ENCODE data around the gene RIMBP2. TPM values are rescaled to one million over a fixed set of nuclear protein-coding genes. Genes with fewer than 3 reads are reported as not detected.

Gene RIMBP2
- total RNA-seq, 5 donors from 2014 or later (not counting 1 experiment from before 2014, with no cell fraction given): 0.10 to 0.38 TPM; not detected in 3

GRCh38 chr12:130619385-130620001, 96.6 kb downstream of the RIMBP2 start:
- Histone ChIP-seq H3K4me1 (ENCODE audit: control insufficient read depth in 1 of 2, extremely low read depth in 1 of 2, insufficient read depth in 2 of 2, low read length in 2 of 2) (no peaks in the 10 kb centered on the region), H3K4me3 (ENCODE audit: control insufficient read depth in 1 of 2, extremely low read depth in 1 of 2, low read length in 1 of 2) (no peak overlapping the region), H3K9me3 (no peaks in the 10 kb centered on the region), H3K36me3 (ENCODE audit: control insufficient read depth in 2 of 2, extremely low read depth in 1 of 2, insufficient read depth in 1 of 2, low read length in 1 of 2) (no peaks in the 10 kb centered on the region), H3K27ac (ENCODE audit: low read length) (no peak overlapping the region), H3K27me3 (replicated peaks in 1 of 2; ENCODE audit: control insufficient read depth in 2 of 2, extremely low read depth in 1 of 2, insufficient read depth in 2 of 2, low read length in 1 of 2) (peaks cover 0 to 2% of the 10 kb centered on the region in 2 experiments)
- Mint-ChIP-seq H3K27me3 (peaks cover 1 to 4% of the 10 kb centered on the region in 2 donors), H3K4me1 (no peaks in the 10 kb centered on the region), H3K4me3 (no peak overlapping the region), H3K36me3 (no peaks in the 10 kb centered on the region), H3K27ac (no peak overlapping the region), H3K9me3 (no peaks in the 10 kb centered on the region)
- ChIA-PET POLR2A (no interaction called here), CTCF (no interaction called here)
- DNase-seq (no peak), ATAC-seq (replicated peaks in 1 of 4) (no peak)
- 78% methylated on average over 15 of the region's 16 CpGs for WGBS (ENCODE audit: insufficient coverage)

- DNase-seq (no peak), ATAC-seq (replicated peaks in 1 of 4) (no peak)
- no peaks in the 10 kb centered on the region for H3K36me3 ChIP-seq (ENCODE audit: control insufficient read depth in 2 of 2, extremely low read depth in 1 of 2, insufficient read depth in 1 of 2, low read length in 1 of 2)
- ChIA-PET POLR2A (no interaction called here), CTCF (no interaction called here)
- Mint-ChIP-seq H3K36me3 (no peaks in the 10 kb centered on the region), H3K27ac (no peak overlapping the region), H3K27me3 (peaks cover 0 to 1% of the 10 kb centered on the region in 2 donors), H3K9me3 (no peaks in the 10 kb centered on the region), H3K4me1 (no peaks in the 10 kb centered on the region), H3K4me3 (no peak overlapping the region)
- H3K4me1 ChIP-seq (ENCODE audit: control insufficient read depth in 1 of 2, extremely low read depth in 1 of 2, insufficient read depth in 2 of 2, low read length in 2 of 2): no peaks in the 10 kb centered on the region
- 50% methylated on average over 2 of the region's 4 CpGs for WGBS (ENCODE audit: insufficient coverage)
- no peak overlapping the region for H3K27ac ChIP-seq (ENCODE audit: low read length)
- H3K4me3 ChIP-seq (ENCODE audit: control insufficient read depth in 1 of 2, extremely low read depth in 1 of 2, low read length in 1 of 2): no peak overlapping the region
- no peaks in the 10 kb centered on the region for H3K9me3 ChIP-seq
- H3K27me3 ChIP-seq (replicated peaks in 1 of 2; ENCODE audit: control insufficient read depth in 2 of 2, extremely low read depth in 1 of 2, insufficient read depth in 2 of 2, low read length in 1 of 2): peaks cover 0 to 2% of the 10 kb centered on the region in 2 experiments
These were observed 98.9 kb downstream of the RIMBP2 start for GRCh38 chr12:130617219-130617618.

- no peak overlapping the region for H3K4me3 ChIP-seq (ENCODE audit: control insufficient read depth in 1 of 2, extremely low read depth in 1 of 2, low read length in 1 of 2)
- no peaks in the 10 kb centered on the region for H3K36me3 Mint-ChIP-seq
- ATAC-seq (replicated peaks in 1 of 4) (no peak), DNase-seq (no peak)
- H3K27me3 ChIP-seq (replicated peaks in 1 of 2; ENCODE audit: control insufficient read depth in 2 of 2, extremely low read depth in 1 of 2, insufficient read depth in 2 of 2, low read length in 1 of 2): peaks cover 0 to 2% of the 10 kb centered on the region in 2 experiments
- ChIA-PET CTCF (no interaction called here), POLR2A (no interaction called here)
- H3K4me3 Mint-ChIP-seq: no peak overlapping the region
- no peaks in the 10 kb centered on the region for H3K4me1 ChIP-seq (ENCODE audit: control insufficient read depth in 1 of 2, extremely low read depth in 1 of 2, insufficient read depth in 2 of 2, low read length in 2 of 2)
- H3K27me3 Mint-ChIP-seq: peaks cover 0 to 1% of the 10 kb centered on the region in 2 donors
- no peaks in the 10 kb centered on the region for H3K9me3 ChIP-seq
- WGBS (ENCODE audit: insufficient coverage): 86% methylated on average over 16 of the region's 16 CpGs
- no peak overlapping the region for H3K27ac Mint-ChIP-seq
- no peaks in the 10 kb centered on the region for H3K36me3 ChIP-seq (ENCODE audit: control insufficient read depth in 2 of 2, extremely low read depth in 1 of 2, insufficient read depth in 1 of 2, low read length in 1 of 2)
- H3K27ac ChIP-seq (ENCODE audit: low read length): no peak overlapping the region
- no peaks in the 10 kb centered on the region for H3K4me1 Mint-ChIP-seq
- H3K9me3 Mint-ChIP-seq: no peaks in the 10 kb centered on the region
These were observed 100.2 kb downstream of the RIMBP2 start for GRCh38 chr12:130615861-130616345.

- Histone ChIP-seq H3K9me3 (no peaks in the 10 kb centered on the region), H3K4me3 (ENCODE audit: control insufficient read depth in 1 of 2, extremely low read depth in 1 of 2, low read length in 1 of 2) (no peak overlapping the region), H3K4me1 (ENCODE audit: control insufficient read depth in 1 of 2, extremely low read depth in 1 of 2, insufficient read depth in 2 of 2, low read length in 2 of 2) (no peaks in the 10 kb centered on the region), H3K27ac (ENCODE audit: low read length) (no peak overlapping the region), H3K36me3 (ENCODE audit: control insufficient read depth in 2 of 2, extremely low read depth in 1 of 2, insufficient read depth in 1 of 2, low read length in 1 of 2) (no peaks in the 10 kb centered on the region), H3K27me3 (replicated peaks in 1 of 2; ENCODE audit: control insufficient read depth in 2 of 2, extremely low read depth in 1 of 2, insufficient read depth in 2 of 2, low read length in 1 of 2) (peaks cover 0 to 2% of the 10 kb centered on the region in 2 experiments)
- ATAC-seq (replicated peaks in 1 of 4): no peak
- H3K27ac Mint-ChIP-seq: no peak overlapping the region
- peaks cover 0 to 1% of the 10 kb centered on the region in 2 donors for H3K27me3 Mint-ChIP-seq
- H3K36me3 Mint-ChIP-seq: no peaks in the 10 kb centered on the region
- CTCF ChIA-PET: no interaction called here
- H3K4me3 Mint-ChIP-seq: no peak overlapping the region
- WGBS (ENCODE audit: insufficient coverage): 100% methylated on average over 1 of the region's 5 CpGs
- H3K4me1 Mint-ChIP-seq: no peaks in the 10 kb centered on the region
- DNase-seq: no peak
- POLR2A ChIA-PET: no interaction called here
- H3K9me3 Mint-ChIP-seq: no peaks in the 10 kb centered on the region
These were observed 101.6 kb downstream of the RIMBP2 start for GRCh38 chr12:130614530-130614905.

- DNase-seq: no peak
- no peak for ATAC-seq (replicated peaks in 1 of 4)
- 95% methylated on average over 8 of the region's 14 CpGs for WGBS (ENCODE audit: insufficient coverage)
- Mint-ChIP-seq H3K9me3 (no peaks in the 10 kb centered on the region), H3K4me3 (no peak overlapping the region), H3K4me1 (no peaks in the 10 kb centered on the region), H3K27ac (no peak overlapping the region), H3K36me3 (no peaks in the 10 kb centered on the region), H3K27me3 (peaks cover 0 to 1% of the 10 kb centered on the region in 2 donors)
- Histone ChIP-seq H3K36me3 (ENCODE audit: control insufficient read depth in 2 of 2, extremely low read depth in 1 of 2, insufficient read depth in 1 of 2, low read length in 1 of 2) (no peaks in the 10 kb centered on the region), H3K4me3 (ENCODE audit: control insufficient read depth in 1 of 2, extremely low read depth in 1 of 2, low read length in 1 of 2) (no peak overlapping the region), H3K9me3 (no peaks in the 10 kb centered on the region), H3K4me1 (ENCODE audit: control insufficient read depth in 1 of 2, extremely low read depth in 1 of 2, insufficient read depth in 2 of 2, low read length in 2 of 2) (no peaks in the 10 kb centered on the region), H3K27me3 (replicated peaks in 1 of 2; ENCODE audit: control insufficient read depth in 2 of 2, extremely low read depth in 1 of 2, insufficient read depth in 2 of 2, low read length in 1 of 2) (peaks cover 0 to 4% of the 10 kb centered on the region in 2 experiments), H3K27ac (ENCODE audit: low read length) (no peak overlapping the region)
- CTCF ChIA-PET: no interaction called here
- POLR2A ChIA-PET: no interaction called here
These were observed 102.1 kb downstream of the RIMBP2 start for GRCh38 chr12:130613831-130614529.

DNA sequence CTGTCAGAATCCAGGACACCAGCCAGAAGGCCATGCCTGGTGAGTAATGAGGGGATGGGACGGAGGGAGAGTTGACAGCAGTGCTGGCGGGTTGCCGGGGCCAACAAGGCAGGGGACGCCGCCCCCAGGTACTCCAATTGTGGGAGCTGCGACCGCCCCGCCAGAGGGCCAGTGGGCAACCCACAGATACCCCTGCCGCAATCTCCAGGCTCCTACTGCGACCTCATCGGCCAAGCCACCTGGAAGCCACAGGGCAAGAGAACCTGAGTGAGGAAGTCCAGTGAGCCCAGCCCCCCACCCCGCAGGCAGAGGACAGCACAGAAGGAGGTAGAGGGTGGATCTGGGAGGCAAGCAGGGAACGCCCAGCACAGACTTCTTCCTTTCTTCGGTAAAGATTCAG, 103.0 kb downstream of the RIMBP2 start:
- Histone ChIP-seq H3K27ac (ENCODE audit: low read length) (no peak overlapping the region), H3K4me1 (ENCODE audit: control insufficient read depth in 1 of 2, extremely low read depth in 1 of 2, insufficient read depth in 2 of 2, low read length in 2 of 2) (no peaks in the 10 kb centered on the region), H3K9me3 (no peaks in the 10 kb centered on the region), H3K4me3 (ENCODE audit: control insufficient read depth in 1 of 2, extremely low read depth in 1 of 2, low read length in 1 of 2) (no peak overlapping the region), H3K36me3 (ENCODE audit: control insufficient read depth in 2 of 2, extremely low read depth in 1 of 2, insufficient read depth in 1 of 2, low read length in 1 of 2) (no peaks in the 10 kb centered on the region), H3K27me3 (replicated peaks in 1 of 2; ENCODE audit: control insufficient read depth in 2 of 2, extremely low read depth in 1 of 2, insufficient read depth in 2 of 2, low read length in 1 of 2) (peaks cover 0 to 7% of the 10 kb centered on the region in 2 experiments)
- H3K9me3 Mint-ChIP-seq: no peaks in the 10 kb centered on the region
- H3K4me1 Mint-ChIP-seq: no peaks in the 10 kb centered on the region
- no peak for ATAC-seq (replicated peaks in 1 of 4)
- no peak for DNase-seq
- 73% methylated on average over 5 of the region's 14 CpGs for WGBS (ENCODE audit: insufficient coverage)
- no peaks in the 10 kb centered on the region for H3K36me3 Mint-ChIP-seq
- peaks cover 0 to 1% of the 10 kb centered on the region in 2 donors for H3K27me3 Mint-ChIP-seq
- no peak overlapping the region for H3K27ac Mint-ChIP-seq
- CTCF ChIA-PET: no interaction called here
- H3K4me3 Mint-ChIP-seq: no peak overlapping the region
- POLR2A ChIA-PET: no interaction called here

Data from T-cell (primary cell).